Caco-2 (cell line): Measurements from ENCODE around the gene CCDC87. TPM values are rescaled to one million over a fixed set of nuclear protein-coding genes. Genes with fewer than 3 reads are reported as not detected.
A peak's percentile ranks its signal among the peaks of the same experiment; 100 is the strongest.

Source experiments
- BruUV-seq: library from RNA; stranded (reverse); fragments of 400-500 nt; replicated peaks from 2 replicates; lab custom pipeline; 2021; lab: Mats Ljungman, UMichigan
- CTCF ChIA-PET: fragments of 300-600 bp; sonication (Branson Sonifier 250); formaldehyde crosslinking; loops from one replicate; lab custom pipeline; 2022; ENCODE audit warnings: antibody characterized with exemption; lab: Charles Lee
- POLR2A ChIA-PET: fragments of 300-600 bp; sonication (Branson Sonifier 250); formaldehyde crosslinking; loops from one replicate; lab custom pipeline; 2022; ENCODE audit warnings: antibody characterized with exemption; lab: Charles Lee
- DNase-seq, 2 experiments: peaks; one replicate each; pipeline versions ENCODE4 v3.0.0 to v3.0.0-alpha.2; 2020 to 2022
- H3K27me3 ChIP-seq: replicated peaks from 2 replicates; pipeline ENCODE4 v1.6.0; 2011; ENCODE audit warnings: low read length; ENCODE audit not compliant: control insufficient read depth, insufficient read depth
- H3K36me3 ChIP-seq: 2 replicates; pipeline ENCODE4 v1.5.1; 2011; ENCODE audit warnings: low read length; ENCODE audit not compliant: control insufficient read depth, insufficient read depth
- H3K4me1 ChIP-seq: fragments of 250-450 bp; sonication (Bioruptor Pico); 2 replicates; pipeline ENCODE4 v1.5.1; 2020; ENCODE audit warnings: mild to moderate bottlenecking
- H3K4me3 ChIP-seq: 2 replicates; pipeline ENCODE4 v1.5.1; 2011; ENCODE audit warnings: low read depth, mild to moderate bottlenecking, control low read depth, low read length
- H3K9me3 ChIP-seq: fragments of 250-450 bp; sonication (Bioruptor Pico); 2 replicates; pipeline ENCODE4 v1.5.1; 2020; ENCODE audit warnings: mild to moderate bottlenecking, moderate library complexity
- H3K27ac Mint-ChIP-seq: one replicate; pipeline ENCODE4 v1.8.0; 2022; ENCODE audit warnings: mixed read lengths; ENCODE audit not compliant: unreplicated experiment
- H3K27me3 Mint-ChIP-seq: one replicate; pipeline ENCODE4 v1.8.0; 2022; ENCODE audit warnings: mixed read lengths; ENCODE audit not compliant: insufficient read depth, unreplicated experiment
- H3K36me3 Mint-ChIP-seq: one replicate; pipeline ENCODE4 v1.8.0; 2022; ENCODE audit warnings: mild to moderate bottlenecking, mixed read lengths; ENCODE audit not compliant: insufficient read depth, unreplicated experiment
- H3K4me1 Mint-ChIP-seq: one replicate; pipeline ENCODE4 v1.8.0; 2022; ENCODE audit warnings: low read depth, mixed read lengths; ENCODE audit not compliant: unreplicated experiment
- H3K4me3 Mint-ChIP-seq: one replicate; pipeline ENCODE4 v1.8.0; 2022; ENCODE audit warnings: mild to moderate bottlenecking, moderate library complexity, mixed read lengths; ENCODE audit not compliant: unreplicated experiment
- H3K9me3 Mint-ChIP-seq: one replicate; pipeline ENCODE4 v1.8.0; 2022; ENCODE audit warnings: mixed read lengths; ENCODE audit not compliant: unreplicated experiment
- CTCF ChIP-seq, 2 experiments: fragments of 200-600 bp in 1 of 2; IDR thresholded peaks; 1 replicate in 1 of 2; 2 replicates in 1 of 2; pipeline versions ENCODE4 v1.5.1 to v1.8.0; 2011 to 2022; ENCODE audit warnings: antibody characterized with exemption in 1 of 2, control low read depth in 1 of 2, inconsistent platforms in 1 of 2, low read depth in 1 of 2, low read length in 1 of 2, mild to moderate bottlenecking in 1 of 2, moderate library complexity in 1 of 2; ENCODE audit not compliant: insufficient read depth in 1 of 2, severe bottlenecking in 1 of 2, unreplicated experiment in 1 of 2
- intact Hi-C: fragments of 100-400 bp; cut with micrococcal nuclease; formaldehyde crosslinking; loops from one replicate; pipeline ENCODE4 v1.10.0; 2022; ENCODE audit not compliant: unreplicated experiment
- total RNA-seq: library from RNA; stranded (reverse); gene quantifications from 2 replicates; pipeline ENCODE4 v1.2.3, GENCODE V29; 2022

Gene CCDC87
- total RNA-seq, 1 experiment from 2014 or later = 1.0 TPM

- peak overlapping the region; percentile 57 for H3K4me3 ChIP-seq
- 0 out of 2 replicates have a peak, but pooled peaks cover 2% of the 10 kb centered on the region for H3K36me3 ChIP-seq
- H3K27me3 ChIP-seq = no peaks in the 10 kb centered on the region
- intact Hi-C loops = loop anchor here (5.0 kb wide), 1 partner anchor 70 kb away; the partner anchor contains the start of genes ACTN3 and ZDHHC24
- no TSS peak for BruUV-seq
- Mint-ChIP-seq H3K4me3 (peak overlapping the region; percentile 94), H3K36me3 (peaks cover 66% of the 10 kb centered on the region), H3K27ac (peak overlapping the region; percentile 99), H3K4me1 (peaks cover 25% of the 10 kb centered on the region), H3K27me3 (no peaks in the 10 kb centered on the region), H3K9me3 (no peaks in the 10 kb centered on the region)
- TF ChIP-seq CTCF (IDR thresholded peaks at IDR 0.05; ENCODE audit: insufficient read depth in 1 of 2, low read depth in 1 of 2, low read length in 1 of 2, severe bottlenecking in 1 of 2, unreplicated experiment in 1 of 2) = no peak
- DNase-seq = no peak
- H3K9me3 ChIP-seq = no peaks in the 10 kb centered on the region
- POLR2A ChIA-PET = interaction anchor here (0.6 to 2.5 kb wide), 24 partner anchors 8 to 245 kb away, joined by 3 to 160 read pairs (median 9); partner anchors contain the start of genes ACTN3, CCDC87, CCS and DPP3
- peaks cover 17% of the 10 kb centered on the region for H3K4me1 ChIP-seq
- CTCF ChIA-PET = interaction anchor here (0.9 to 2.2 kb wide), 6 partner anchors 20 to 137 kb away, joined by 3 to 12 read pairs (median 8); partner anchors contain the start of genes CCDC87, CCS, DPP3 and RBM4
Measured at GRCh38 chr11:66617155-66617834, 24.4 kb upstream of the CCDC87 start.

- H3K36me3 ChIP-seq = 0 out of 2 replicates have a peak, but pooled peaks cover 2% of the 10 kb centered on the region
- ChIA-PET POLR2A (interaction anchor here (0.5 to 2.5 kb wide), 45 partner anchors 9 to 780 kb away, joined by 3 to 160 read pairs (median 5); partner anchors contain the start of genes ACTN3, CCDC87, CCS and DPP3), CTCF (interaction anchor here (0.6 to 2.2 kb wide), 8 partner anchors 9 to 137 kb away, joined by 3 to 12 read pairs (median 7); partner anchors contain the start of genes CCDC87, CCS, DPP3 and RBM4)
- peaks cover 17% of the 10 kb centered on the region for H3K4me1 ChIP-seq
- DNase-seq = peak; percentile 100
- H3K27ac Mint-ChIP-seq = peak within 1 kb of the TSS; percentile 99
- no peaks in the 10 kb centered on the region for H3K27me3 ChIP-seq
- H3K4me3 ChIP-seq = peak within 1 kb of the TSS; percentile 57
- TF ChIP-seq CTCF (IDR thresholded peaks at IDR 0.05; ENCODE audit: insufficient read depth in 1 of 2, low read depth in 1 of 2, low read length in 1 of 2, severe bottlenecking in 1 of 2, unreplicated experiment in 1 of 2) = no peak
- peaks cover 59% of the 10 kb centered on the region for H3K36me3 Mint-ChIP-seq
- H3K9me3 ChIP-seq = no peaks in the 10 kb centered on the region
- intact Hi-C loops = loop anchor here (1.0 to 5.0 kb wide), 5 partner anchors 22 to 136 kb away; partner anchors contain the start of genes ACTN3, CCDC87, CCS and DPP3
- peaks cover 25% of the 10 kb centered on the region for H3K4me1 Mint-ChIP-seq
- H3K27me3 Mint-ChIP-seq = no peaks in the 10 kb centered on the region
- no peaks in the 10 kb centered on the region for H3K9me3 Mint-ChIP-seq
- H3K4me3 Mint-ChIP-seq = peak within 1 kb of the TSS; percentile 94
- no TSS peak for BruUV-seq
Measured at GRCh38 chr11:66616379-66617154, 23.7 kb upstream of the CCDC87 start, which contains the start of gene RBM14. Gene RBM14 (plus strand): TSS chr11:66616630. CDS start chr11:66616721, 91 bp downstream.
